HCT116 (cell line): ENCODE results near the gene TMEM54. TPM values are rescaled to one million over a fixed set of nuclear protein-coding genes. Genes with fewer than 3 reads are reported as not detected.

Experiments
- ATAC-seq: fragments of 200-7000 bp; cut with Tn5 transposase; 2 replicates; pipeline ENCODE4 v1.9.1; 2020; ENCODE audit warnings: mild to moderate bottlenecking, moderate library complexity
- BruUV-seq: library from RNA; stranded (reverse); fragments of 400-500 nt; replicated peaks from 2 replicates; lab custom pipeline; 2021; lab: Mats Ljungman, UMichigan
- CTCF ChIA-PET: fragments of 300-600 bp; sonication (Branson Sonifier 250); formaldehyde crosslinking; loops from one replicate; lab custom pipeline; 2021; ENCODE audit warnings: antibody characterized with exemption; lab: Charles Lee
- POLR2A ChIA-PET: fragments of 300-600, 350-600 bp; sonication (Branson Sonifier 250); formaldehyde crosslinking; loops from one replicate; lab custom pipeline; 2021; ENCODE audit warnings: antibody characterized with exemption; lab: Charles Lee
- RAD21 ChIA-PET, 2 experiments: fragments of 300-600 bp; sonication (Branson Sonifier 250); formaldehyde crosslinking; loops; one replicate each; lab custom pipeline; 2023; ENCODE audit warnings: low total read pairs in 2 of 2; ENCODE audit not compliant: uncharacterized antibody in 2 of 2, unreplicated experiment in 2 of 2, low non-redundant PET in 1 of 2; lab: Charles Lee
- DNase-seq: peaks from one replicate; pipeline ENCODE4 v3.0.0-alpha.2; 2010; ENCODE audit warnings: low read depth, low spot score
- H2AFZ ChIP-seq: fragments of 200-600 bp; shearing (Covaris generic), sonication (generic); 2 replicates; pipeline ENCODE4 v1.6.1; 2017; ENCODE audit warnings: low read depth, mixed run types, mixed read lengths, antibody characterized with exemption, low read length; ENCODE audit not compliant: poor library complexity, severe bottlenecking
- H3K27ac ChIP-seq: 2 replicates; pipeline ENCODE4 v1.5.1; 2012; ENCODE audit warnings: low read depth, low read length
- H3K27me3 ChIP-seq: fragments of 200-600 bp; sonication (generic); 2 replicates; pipeline ENCODE4 v1.6.1; 2016; ENCODE audit warnings: mixed run types, low read length, mixed read lengths; ENCODE audit not compliant: insufficient read depth
- H3K36me3 ChIP-seq, 2 experiments: fragments of 200-500 bp in 1 of 2; fragments of 200-600 bp in 1 of 2; sonication (Bioruptor generic) in 1 of 2; sonication (generic) in 1 of 2; 2 replicates each; pipeline versions ENCODE4 v1.5.1 to v1.6.1; 2014 to 2016; ENCODE audit warnings: low read length in 2 of 2, inconsistent platforms in 1 of 2, mixed read lengths in 1 of 2, mixed run types in 1 of 2; ENCODE audit not compliant: insufficient read depth in 2 of 2, control insufficient read depth in 1 of 2
- H3K4me1 ChIP-seq, 2 experiments: fragments of 200-600 bp in 1 of 2; sonication (generic) in 1 of 2; 2 replicates each; pipeline versions ENCODE4 v1.5.1 to v1.6.1; 2012 to 2017; ENCODE audit warnings: low read length in 2 of 2, inconsistent platforms in 1 of 2, mild to moderate bottlenecking in 1 of 2, mixed read lengths in 1 of 2, mixed run types in 1 of 2, moderate library complexity in 1 of 2; ENCODE audit not compliant: insufficient read depth in 2 of 2, control insufficient read depth in 1 of 2
- H3K4me2 ChIP-seq: fragments of 200-600 bp; sonication (generic); 2 replicates; pipeline ENCODE4 v1.6.1; 2017; ENCODE audit warnings: mixed run types, low read length, mixed read lengths
- H3K4me3 ChIP-seq, 2 experiments: fragments of 200-600 bp in 1 of 2; sonication (generic) in 1 of 2; replicated peaks in 1 of 2; 2 replicates each; pipeline ENCODE4 v1.5.1; 2011 to 2016; ENCODE audit warnings: low read length in 2 of 2, control low read depth in 1 of 2, low read depth in 1 of 2, mild to moderate bottlenecking in 1 of 2, mixed read lengths in 1 of 2, mixed run types in 1 of 2
- H3K79me2 ChIP-seq: fragments of 200-600 bp; sonication (generic); 2 replicates; pipeline ENCODE4 v1.6.1; 2017; ENCODE audit warnings: mild to moderate bottlenecking, mixed run types, low read length, moderate library complexity, mixed read lengths; ENCODE audit not compliant: insufficient read depth
- H3K9ac ChIP-seq: fragments of 200-600 bp; sonication (generic); 2 replicates; pipeline ENCODE4 v1.6.1; 2016; ENCODE audit warnings: low read length, mixed read lengths
- H3K9me2 ChIP-seq: fragments of 200-600 bp; sonication (generic), shearing (Covaris generic); 2 replicates; pipeline ENCODE4 v1.6.1; 2017; ENCODE audit warnings: mixed run types, mild to moderate bottlenecking, moderate library complexity; ENCODE audit not compliant: insufficient read depth
- H3K9me3 ChIP-seq, 2 experiments: fragments of 200-500 bp in 1 of 2; fragments of 200-600 bp in 1 of 2; sonication (Bioruptor generic) in 1 of 2; sonication (generic) in 1 of 2; 2 replicates each; pipeline ENCODE4 v1.6.1; 2014 to 2017; ENCODE audit warnings: low read length in 2 of 2, mixed read lengths in 2 of 2, inconsistent platforms in 1 of 2, low read depth in 1 of 2, mild to moderate bottlenecking in 1 of 2, mixed run types in 1 of 2, moderate library complexity in 1 of 2; ENCODE audit not compliant: control insufficient read depth in 1 of 2, insufficient read depth in 1 of 2
- H4K20me1 ChIP-seq: fragments of 200-600 bp; sonication (generic), shearing (Covaris generic); 2 replicates; pipeline ENCODE4 v1.6.1; 2017; ENCODE audit warnings: mixed run types, mild to moderate bottlenecking, moderate library complexity; ENCODE audit not compliant: insufficient read depth
- EGR1 ChIP-seq: IDR thresholded peaks from 2 replicates; pipeline ENCODE4 v1.6.1; 2012; ENCODE audit warnings: low read depth
- ELF1 ChIP-seq: IDR thresholded peaks from 2 replicates; pipeline ENCODE4 v1.6.1; 2012; ENCODE audit warnings: low read depth, borderline replicate concordance
- EZH2 ChIP-seq: fragments of 200-600 bp; sonication (generic); IDR thresholded peaks from 2 replicates; pipeline ENCODE4 v1.6.1; 2017; ENCODE audit warnings: antibody characterized with exemption, mixed run types
- EZH2phosphoT487 ChIP-seq: fragments of 200-600 bp; IDR thresholded peaks from 2 replicates; pipeline ENCODE4 v1.6.1; 2018; ENCODE audit warnings: antibody characterized with exemption, borderline replicate concordance
- JUND ChIP-seq: IDR thresholded peaks from 2 replicates; pipeline ENCODE4 v1.6.1; 2012
- SIN3A ChIP-seq: IDR thresholded peaks from 2 replicates; pipeline ENCODE4 v1.6.1; 2012; ENCODE audit warnings: low read depth
- SRF ChIP-seq: IDR thresholded peaks from 2 replicates; pipeline ENCODE4 v1.6.1; 2012; ENCODE audit warnings: low read depth
- TCF7L2 ChIP-seq: IDR thresholded peaks from 2 replicates; pipeline ENCODE4 v1.7.0; 2011; ENCODE audit warnings: borderline replicate concordance, inconsistent platforms; ENCODE audit not compliant: insufficient read depth, insufficient read length; ENCODE audit errors: extremely low read depth
- YY1 ChIP-seq: IDR thresholded peaks from 2 replicates; pipeline ENCODE4 v1.6.1; 2011; ENCODE audit warnings: low read length, low read depth, moderate library complexity, mild to moderate bottlenecking; ENCODE audit not compliant: insufficient replicate concordance; ENCODE audit errors: extremely low read depth
- ZNF274 ChIP-seq: fragments of 200-500 bp; sonication (Bioruptor generic); IDR thresholded peaks from 2 replicates; pipeline ENCODE4 v1.6.1; 2014; ENCODE audit warnings: mild to moderate bottlenecking, low read depth, low read length, inconsistent platforms
- intact Hi-C: fragments of 100-400 bp; cut with micrococcal nuclease; formaldehyde crosslinking; loops from 2 replicates; pipeline ENCODE4 v1.10.0; 2022
- total RNA-seq: library from RNA; stranded (reverse); gene quantifications from one replicate; pipeline ENCODE4 v1.2.1, GENCODE V29; 2021; ENCODE audit not compliant: unreplicated experiment
- TF ChIP-seq, protein P1 (sequence below): IDR thresholded peaks from 2 replicates; pipeline ENCODE4 v1.6.1; 2012

The TMEM54 gene
- total RNA-seq, 1 experiment from 2014 or later, result 121 TPM

DNA sequence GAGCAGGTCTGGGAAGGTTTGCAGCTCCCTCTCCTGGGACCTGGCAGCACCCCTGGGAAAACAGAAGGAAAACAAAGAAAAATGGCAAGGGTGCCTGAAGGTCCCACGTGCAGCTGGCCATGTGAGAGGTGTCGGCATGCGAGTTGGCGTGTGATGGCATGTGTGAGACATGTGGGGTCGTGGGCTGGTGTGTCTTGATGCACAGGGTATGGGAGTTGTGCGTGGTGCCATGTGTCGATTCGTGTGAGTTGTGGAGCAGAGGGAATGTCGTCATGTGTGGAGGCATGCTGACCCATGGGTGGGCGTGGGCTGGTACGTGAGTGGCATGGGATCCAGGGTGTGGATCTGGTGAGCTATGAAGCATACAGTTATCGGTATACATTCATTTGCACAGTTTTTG, 13.6 kb downstream of the TMEM54 start:
- H3K9ac ChIP-seq, result no peak overlapping the region
- H2AFZ ChIP-seq, result no peak overlapping the region
- no peaks in the 10 kb centered on the region for H3K9me2 ChIP-seq
- no peaks in the 10 kb centered on the region for H3K9me3 ChIP-seq
- CTCF ChIA-PET, result interaction anchor here (1.8 kb wide), 1 partner anchor 199 kb away, joined by 5 read pairs; no protein-coding TSS in a partner anchor
- POLR2A ChIA-PET, result no interaction called here
- RAD21 ChIA-PET, result no interaction called here
- no peak overlapping the region for H3K4me2 ChIP-seq
- no peak overlapping the region for H3K27ac ChIP-seq
- ATAC-seq, result no peak
- H3K79me2 ChIP-seq, result no peaks in the 10 kb centered on the region
- no TSS peak for BruUV-seq
- DNase-seq, result no peak
- intact Hi-C loops, result no loop called here
- H3K4me3 ChIP-seq, result no peak overlapping the region
- H3K36me3 ChIP-seq, result no peaks in the 10 kb centered on the region
- TF ChIP-seq ZNF274 (no peak), TCF7L2 (no peak), YY1 (no peak), JUND (no peak), SIN3A (no peak), EZH2 (no peak)
- TF ChIP-seq, protein P1, sequence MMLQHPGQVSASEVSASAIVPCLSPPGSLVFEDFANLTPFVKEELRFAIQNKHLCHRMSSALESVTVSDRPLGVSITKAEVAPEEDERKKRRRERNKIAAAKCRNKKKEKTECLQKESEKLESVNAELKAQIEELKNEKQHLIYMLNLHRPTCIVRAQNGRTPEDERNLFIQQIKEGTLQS, result no peak
- no peaks in the 10 kb centered on the region for H3K27me3 ChIP-seq
- H4K20me1 ChIP-seq, result no peaks in the 10 kb centered on the region
- peaks cover 0 to under 1% of the 10 kb centered on the region in 2 experiments; a peak in 1 of 4 replicates for H3K4me1 ChIP-seq

DNA sequence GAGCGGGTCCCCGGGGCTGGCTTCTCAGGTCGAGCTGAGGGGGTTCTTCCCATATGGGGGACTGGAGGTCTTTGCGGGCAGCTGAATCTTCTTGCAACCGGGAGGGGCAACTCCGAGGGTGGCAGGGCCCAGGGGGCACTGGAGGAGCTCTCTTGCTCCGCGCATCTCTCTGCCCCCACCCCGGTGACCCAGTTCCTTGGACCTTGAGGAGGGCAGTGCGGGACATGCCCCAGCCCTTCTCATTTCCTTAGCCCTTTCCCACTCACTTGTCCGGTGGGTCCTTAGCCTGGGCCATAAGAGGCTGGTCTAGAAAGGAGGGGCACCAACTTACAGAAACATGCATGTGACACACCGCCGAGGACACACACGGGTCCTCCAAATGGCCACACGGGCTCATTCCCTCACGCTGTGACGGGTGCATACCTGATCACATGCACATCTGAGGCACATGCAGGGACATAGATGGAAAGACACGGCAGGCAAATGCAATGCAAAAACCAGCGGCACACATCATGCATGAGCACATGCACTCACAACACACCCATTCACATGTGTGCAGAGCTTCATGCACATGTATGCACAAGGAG, 14.3 kb downstream of the TMEM54 start:
- Histone ChIP-seq H3K4me1 (no peaks in the 10 kb centered on the region), H3K27me3 (no peaks in the 10 kb centered on the region), H3K4me3 (no peak overlapping the region), H2AFZ (no peak overlapping the region), H3K79me2 (no peaks in the 10 kb centered on the region), H3K36me3 (no peaks in the 10 kb centered on the region), H4K20me1 (no peaks in the 10 kb centered on the region), H3K4me2 (no peak overlapping the region), H3K9ac (no peak overlapping the region), H3K27ac (no peak overlapping the region), H3K9me3 (no peaks in the 10 kb centered on the region), H3K9me2 (no peaks in the 10 kb centered on the region)
- TF ChIP-seq EGR1 (no peak), JUND (no peak), SRF (no peak), ELF1 (no peak), EZH2phosphoT487 (no peak), SIN3A (no peak)
- ChIA-PET CTCF (interaction anchor here (0.6 to 1.8 kb wide), 4 partner anchors 10 to 199 kb away, joined by 3 to 5 read pairs (median 3); no protein-coding TSS in a partner anchor), RAD21 (no interaction called here), POLR2A (no interaction called here)
- ATAC-seq (no peak; the same call in 1 of the 2 replicates), DNase-seq (no peak)
- BruUV-seq, result no TSS peak
- intact Hi-C loops, result no loop called here
